Cardiac muscle cell (in vitro differentiated cells and primary cell): ENCODE results near the gene GATD1. TPM values are rescaled to one million over a fixed set of nuclear protein-coding genes. Genes with fewer than 3 reads are reported as not detected.

Experiments
- DNase-seq, 2 donors: peaks; one replicate each; pipeline versions ENCODE4 v3.0.0 to v3.0.0-alpha.2; 2010 to 2017; ENCODE audit warnings: low read depth in 1 of 2, low spot score in 1 of 2
- H3K27ac ChIP-seq: fragments of 200-600 bp; sonication (generic); 2 replicates; pipeline ENCODE4 v1.5.1; 2016
- H3K27me3 ChIP-seq: fragments of 200-600 bp; sonication (generic); 2 replicates; pipeline ENCODE4 v1.6.0; 2016; ENCODE audit warnings: control low read depth
- H3K36me3 ChIP-seq: fragments of 200-600 bp; sonication (generic); 2 replicates; pipeline ENCODE4 v1.5.1; 2016; ENCODE audit warnings: control low read depth
- H3K4me1 ChIP-seq: fragments of 200-600 bp; sonication (generic); 2 replicates; pipeline ENCODE4 v1.8.1; 2017; ENCODE audit warnings: low read depth, mild to moderate bottlenecking, mixed run types
- H3K4me3 ChIP-seq: fragments of 200-600 bp; sonication (generic); 2 replicates; pipeline ENCODE4 v1.5.1; 2016; ENCODE audit warnings: mild to moderate bottlenecking
- H3K9me3 ChIP-seq: fragments of 200-600 bp; sonication (generic); 2 replicates; pipeline ENCODE4 v1.5.1; 2017; ENCODE audit warnings: low read depth, mild to moderate bottlenecking, control low read depth
- CTCF ChIP-seq: IDR thresholded peaks from 2 replicates; pipeline ENCODE4 v1.5.1; 2012; ENCODE audit warnings: low read depth, mild to moderate bottlenecking, low read length
- polyA plus RNA-seq: library from polyadenylated mRNA; unstranded; fragments of >200 nt; fragmentation: Nextera tagmentation; extraction: Ambion mirVana; gene quantifications from 2 replicates; pipeline ENCODE4 v1.2.1, GENCODE V29; 2016
- total RNA-seq: library from RNA; depleted of rRNA; stranded (reverse); fragments of >200 nt; gene quantifications from 2 replicates; pipeline ENCODE4 v1.2.3, GENCODE V29; 2016

Gene GATD1
- total and polyA plus RNA-seq, 2 experiments from 2014 or later: 60.4 to 64.1 TPM

GRCh38 chr11:798093-798713, 20.9 kb upstream of the GATD1 start, which contains the start of gene SLC25A22:
SLC25A22 (minus strand) TSS chr11:798281; CDS start chr11:795006, 3,275 bp downstream.
- Histone ChIP-seq H3K4me1 (peaks cover 15% of the 10 kb centered on the region), H3K36me3 (no peaks in the 10 kb centered on the region), H3K4me3 (peak within 1 kb of the TSS; percentile 79), H3K27me3 (no peaks in the 10 kb centered on the region), H3K27ac (peak within 1 kb of the TSS; percentile 58), H3K9me3 (no peaks in the 10 kb centered on the region)
- TF ChIP-seq CTCF: peak; percentile 62
- peak; percentile 81 to 91 for DNase-seq

- Histone ChIP-seq H3K27ac (peak overlapping the region; percentile 58), H3K27me3 (no peaks in the 10 kb centered on the region), H3K4me1 (peaks cover 15% of the 10 kb centered on the region), H3K9me3 (no peaks in the 10 kb centered on the region), H3K4me3 (peak overlapping the region; percentile 79), H3K36me3 (no peaks in the 10 kb centered on the region)
- DNase-seq: peak; percentile 77 to 79
- no peak for TF ChIP-seq CTCF
Observed at GRCh38 chr11:797296-798092, 20.2 kb upstream of the GATD1 start.

- Histone ChIP-seq H3K9me3 (no peaks in the 10 kb centered on the region), H3K27ac (peak overlapping the region; percentile 58)
- DNase-seq: no peak
Observed at GRCh38 chr11:796565-797295, 19.4 kb upstream of the GATD1 start.

GRCh38 chr11:795634-796564, 18.6 kb upstream of the GATD1 start:
- TF ChIP-seq CTCF: no peak
- Histone ChIP-seq H3K9me3 (no peaks in the 10 kb centered on the region), H3K4me1 (peaks cover 15% of the 10 kb centered on the region), H3K27me3 (no peaks in the 10 kb centered on the region), H3K27ac (peak overlapping the region; percentile 58), H3K36me3 (no peaks in the 10 kb centered on the region), H3K4me3 (no peak overlapping the region)
- peak; percentile 46 to 84 for DNase-seq

More at GRCh38 chr11:796565-797295, 19.4 kb upstream of the GATD1 start:
- TF ChIP-seq CTCF: no peak
- H3K36me3 ChIP-seq: no peaks in the 10 kb centered on the region
- no peaks in the 10 kb centered on the region for H3K27me3 ChIP-seq
- peaks cover 15% of the 10 kb centered on the region for H3K4me1 ChIP-seq
- H3K4me3 ChIP-seq: peak overlapping the region; percentile 79
